Fibroblast of villous mesenchyme (primary cell): Measurements from ENCODE around the gene RWDD2A. TPM values are rescaled to one million over a fixed set of nuclear protein-coding genes. Genes with fewer than 3 reads are reported as not detected.

Source experiments
- DNase-seq: peaks from one replicate; pipeline ENCODE4 v3.0.0-alpha.2; 2010; ENCODE audit warnings: low read depth
- H3K4me3 ChIP-seq: 2 replicates; pipeline ENCODE4 v1.5.1; 2011; ENCODE audit warnings: low read depth, mild to moderate bottlenecking, low read length
- total RNA-seq: library from RNA; depleted of rRNA; stranded (reverse); fragments of >200 nt; gene quantifications from 2 replicates; pipeline ENCODE4 v1.2.3, GENCODE V29; 2012
- TF ChIP-seq, protein P1 (sequence below): IDR thresholded peaks from 2 replicates; pipeline ENCODE4 v1.5.1; 2012; ENCODE audit warnings: low read depth, mild to moderate bottlenecking, low read length; ENCODE audit not compliant: insufficient read depth

The RWDD2A gene
- total RNA-seq, 1 donor = 4.3 TPM

GRCh38 chr6:83167726-83168278, 25.4 kb upstream of the RWDD2A start:
- H3K4me3 ChIP-seq = no peak overlapping the region
- TF ChIP-seq, protein P1, sequence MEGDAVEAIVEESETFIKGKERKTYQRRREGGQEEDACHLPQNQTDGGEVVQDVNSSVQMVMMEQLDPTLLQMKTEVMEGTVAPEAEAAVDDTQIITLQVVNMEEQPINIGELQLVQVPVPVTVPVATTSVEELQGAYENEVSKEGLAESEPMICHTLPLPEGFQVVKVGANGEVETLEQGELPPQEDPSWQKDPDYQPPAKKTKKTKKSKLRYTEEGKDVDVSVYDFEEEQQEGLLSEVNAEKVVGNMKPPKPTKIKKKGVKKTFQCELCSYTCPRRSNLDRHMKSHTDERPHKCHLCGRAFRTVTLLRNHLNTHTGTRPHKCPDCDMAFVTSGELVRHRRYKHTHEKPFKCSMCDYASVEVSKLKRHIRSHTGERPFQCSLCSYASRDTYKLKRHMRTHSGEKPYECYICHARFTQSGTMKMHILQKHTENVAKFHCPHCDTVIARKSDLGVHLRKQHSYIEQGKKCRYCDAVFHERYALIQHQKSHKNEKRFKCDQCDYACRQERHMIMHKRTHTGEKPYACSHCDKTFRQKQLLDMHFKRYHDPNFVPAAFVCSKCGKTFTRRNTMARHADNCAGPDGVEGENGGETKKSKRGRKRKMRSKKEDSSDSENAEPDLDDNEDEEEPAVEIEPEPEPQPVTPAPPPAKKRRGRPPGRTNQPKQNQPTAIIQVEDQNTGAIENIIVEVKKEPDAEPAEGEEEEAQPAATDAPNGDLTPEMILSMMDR = no peak
- no peak for DNase-seq

GRCh38 chr6:83168556-83168955, 24.6 kb upstream of the RWDD2A start:
- TF ChIP-seq, protein P1 = no peak
- DNase-seq = no peak
- no peak overlapping the region for H3K4me3 ChIP-seq

GRCh38 chr6:83169106-83169505, 24.1 kb upstream of the RWDD2A start:
- no peak for DNase-seq
- no peak overlapping the region for H3K4me3 ChIP-seq
- TF ChIP-seq, protein P1 = no peak

DNA sequence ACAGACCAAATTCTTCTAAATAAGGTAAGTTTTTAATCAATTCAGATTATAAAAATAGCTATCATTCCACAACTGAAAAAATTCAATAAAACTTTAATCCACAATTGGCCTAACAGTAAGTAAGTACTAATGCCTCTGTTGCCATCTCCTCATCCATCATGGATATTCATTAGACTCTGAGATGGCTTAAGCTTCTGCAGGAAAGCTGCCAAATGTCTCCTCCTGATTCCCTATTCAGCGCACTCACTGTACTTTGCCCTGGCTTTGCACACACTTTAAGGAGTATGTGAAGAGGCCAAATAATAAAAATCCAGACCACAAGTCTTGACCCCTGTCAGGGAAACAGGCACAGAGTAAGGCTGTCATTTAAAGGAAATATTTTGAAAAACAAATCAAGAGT, 23.6 kb upstream of the RWDD2A start:
- H3K4me3 ChIP-seq = no peak overlapping the region
- DNase-seq = peak; percentile 46
- TF ChIP-seq, protein P1 = no peak

DNA sequence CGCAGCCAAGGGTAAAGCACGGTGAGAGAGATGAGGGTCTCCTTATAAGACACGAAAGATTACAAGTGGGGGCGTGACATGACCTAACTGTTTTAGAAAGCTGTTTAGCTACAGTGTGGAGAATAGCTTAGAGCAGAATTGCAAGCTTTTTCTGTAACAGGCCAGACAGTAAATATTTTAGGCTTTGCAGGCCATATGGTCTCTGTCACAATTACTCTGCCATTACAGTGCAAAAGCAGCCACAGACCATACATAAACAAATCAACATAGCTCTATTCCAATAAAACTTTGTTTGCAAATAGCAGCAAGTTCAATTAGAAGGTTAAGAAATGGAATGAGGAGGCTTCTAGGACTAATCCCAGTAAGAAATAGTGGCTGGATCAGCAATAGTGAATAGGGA, 16.9 kb upstream of the RWDD2A start:
- H3K4me3 ChIP-seq = no peak overlapping the region
- DNase-seq = peak; percentile 95
- TF ChIP-seq, protein P1 = no peak

GRCh38 chr6:83180426-83180950, 12.7 kb upstream of the RWDD2A start:
- TF ChIP-seq, protein P1 = no peak
- DNase-seq = no peak
- H3K4me3 ChIP-seq = no peak overlapping the region

- H3K4me3 ChIP-seq = no peak overlapping the region
- DNase-seq = no peak
- TF ChIP-seq, protein P1 = no peak
Measured at GRCh38 chr6:83182114-83182513, 11.0 kb upstream of the RWDD2A start.
